GM12873 (cell line): ENCODE measurements around the gene NPVF.

Experiments used
- CTCF ChIP-seq: IDR thresholded peaks from 2 replicates; pipeline ENCODE4 v1.5.1; 2012; ENCODE audit warnings: low read depth, mild to moderate bottlenecking, moderate library complexity, low read length, control low read depth; ENCODE audit not compliant: insufficient read depth; ENCODE audit errors: missing control alignments

NPVF gene

GRCh38 chr7:25244254-25245033 is 16.2 kb upstream of the NPVF start:
- TF ChIP-seq CTCF: no peak

- TF ChIP-seq CTCF: no peak
These were observed 14.4 kb upstream of the NPVF start for GRCh38 chr7:25242678-25243077.

- TF ChIP-seq CTCF: no peak
These were observed 12.6 kb upstream of the NPVF start for GRCh38 chr7:25240896-25241295.

GRCh38 chr7:25240340-25240739 is 12.1 kb upstream of the NPVF start:
- TF ChIP-seq CTCF: no peak

- TF ChIP-seq CTCF: no peak
These were observed 11.6 kb upstream of the NPVF start for GRCh38 chr7:25239888-25240287.

- no peak for TF ChIP-seq CTCF
These were observed 9.9 kb upstream of the NPVF start for GRCh38 chr7:25238066-25238725.

GRCh38 chr7:25235471-25235870 is 7.2 kb upstream of the NPVF start:
- no peak for TF ChIP-seq CTCF
